Neural progenitor cell (in vitro differentiated cells): ENCODE measurements around the gene PRDX5. TPM values are rescaled to one million over a fixed set of nuclear protein-coding genes. Genes with fewer than 3 reads are reported as not detected.

Experiments
- DNase-seq: peaks from one replicate; pipeline ENCODE4 v3.0.0-alpha.2; 2016; ENCODE audit warnings: low spot score
- H2AFZ ChIP-seq: fragments of 200-600 bp; sonication (generic); replicated peaks from 2 replicates; pipeline ENCODE4 v1.6.1; 2016; ENCODE audit warnings: antibody characterized with exemption
- H3F3A ChIP-seq: fragments of 200-600 bp; sonication (generic); 2 replicates; pipeline ENCODE4 v1.6.1; 2016; ENCODE audit warnings: antibody characterized with exemption, low read depth
- H3K27ac ChIP-seq: fragments of 200-600 bp; sonication (generic); 2 replicates; pipeline ENCODE4 v1.5.1; 2016; ENCODE audit warnings: mild to moderate bottlenecking
- H3K27me3 ChIP-seq: fragments of 200-600 bp; sonication (generic); 2 replicates; pipeline ENCODE4 v1.6.1; 2016; ENCODE audit warnings: mild to moderate bottlenecking, moderate library complexity
- H3K36me3 ChIP-seq: fragments of 200-600 bp; sonication (generic); 2 replicates; pipeline ENCODE4 v1.5.1; 2016
- H3K4me1 ChIP-seq: fragments of 200-600 bp; sonication (generic); 2 replicates; pipeline ENCODE4 v1.6.1; 2016; ENCODE audit warnings: mixed run types
- H3K4me2 ChIP-seq: fragments of 200-600 bp; sonication (generic); 2 replicates; pipeline ENCODE4 v1.6.1; 2016
- H3K4me3 ChIP-seq: fragments of 200-600 bp; sonication (generic); 2 replicates; pipeline ENCODE4 v1.5.1; 2016
- H3K79me2 ChIP-seq: fragments of 200-600 bp; sonication (generic); 2 replicates; pipeline ENCODE4 v1.6.1; 2016; ENCODE audit warnings: low read depth
- H3K9ac ChIP-seq: fragments of 200-600 bp; sonication (generic); 2 replicates; pipeline ENCODE4 v1.6.1; 2016
- H3K9me3 ChIP-seq: fragments of 200-600 bp; sonication (generic); 2 replicates; pipeline ENCODE4 v1.5.1; 2016; ENCODE audit warnings: low read depth
- H4K20me1 ChIP-seq: fragments of 200-600 bp; sonication (generic); 2 replicates; pipeline ENCODE4 v1.6.1; 2016; ENCODE audit warnings: low read depth
- H3K27ac Mint-ChIP-seq: 3 replicates; pipeline ENCODE4 v1.8.0; 2021; ENCODE audit warnings: mixed read lengths
- H3K27me3 Mint-ChIP-seq: 2 replicates; pipeline ENCODE4 v1.8.0; 2022; ENCODE audit warnings: low read depth, mild to moderate bottlenecking, inconsistent platforms, moderate library complexity, mixed read lengths; ENCODE audit not compliant: insufficient read depth
- H3K36me3 Mint-ChIP-seq: 3 replicates; pipeline ENCODE4 v1.8.0; 2021; ENCODE audit warnings: mixed read lengths
- H3K4me1 Mint-ChIP-seq: 3 replicates; pipeline ENCODE4 v1.8.0; 2021; ENCODE audit warnings: mixed read lengths
- H3K4me3 Mint-ChIP-seq: 3 replicates; pipeline ENCODE4 v1.8.0; 2021; ENCODE audit warnings: mild to moderate bottlenecking, moderate library complexity, mixed read lengths
- H3K9me3 Mint-ChIP-seq: 3 replicates; pipeline ENCODE4 v1.8.0; 2020; ENCODE audit warnings: mixed read lengths
- EZH2 ChIP-seq: fragments of 200-600 bp; sonication (generic); IDR thresholded peaks from 2 replicates; pipeline ENCODE4 v1.6.1; 2017; ENCODE audit warnings: antibody characterized with exemption, mild to moderate bottlenecking, moderate library complexity
- EZH2phosphoT487 ChIP-seq: fragments of 200-600 bp; sonication (generic); IDR thresholded peaks from 2 replicates; pipeline ENCODE4 v1.6.1; 2017; ENCODE audit warnings: antibody characterized with exemption
- total RNA-seq: library from RNA; depleted of rRNA; stranded (reverse); fragments of >200 nt; gene quantifications from 2 replicates; pipeline ENCODE4 v1.2.3, GENCODE V29; 2015; ENCODE audit warnings: low replicate concordance
- TF ChIP-seq, protein P1 (sequence below): fragments of 200-600 bp; sonication (generic); IDR thresholded peaks from 2 replicates; pipeline ENCODE4 v1.5.1; 2017; ENCODE audit warnings: antibody characterized with exemption, mild to moderate bottlenecking

The PRDX5 gene
- total RNA-seq, 1 donor from 2014 or later, result 111 TPM

DNA sequence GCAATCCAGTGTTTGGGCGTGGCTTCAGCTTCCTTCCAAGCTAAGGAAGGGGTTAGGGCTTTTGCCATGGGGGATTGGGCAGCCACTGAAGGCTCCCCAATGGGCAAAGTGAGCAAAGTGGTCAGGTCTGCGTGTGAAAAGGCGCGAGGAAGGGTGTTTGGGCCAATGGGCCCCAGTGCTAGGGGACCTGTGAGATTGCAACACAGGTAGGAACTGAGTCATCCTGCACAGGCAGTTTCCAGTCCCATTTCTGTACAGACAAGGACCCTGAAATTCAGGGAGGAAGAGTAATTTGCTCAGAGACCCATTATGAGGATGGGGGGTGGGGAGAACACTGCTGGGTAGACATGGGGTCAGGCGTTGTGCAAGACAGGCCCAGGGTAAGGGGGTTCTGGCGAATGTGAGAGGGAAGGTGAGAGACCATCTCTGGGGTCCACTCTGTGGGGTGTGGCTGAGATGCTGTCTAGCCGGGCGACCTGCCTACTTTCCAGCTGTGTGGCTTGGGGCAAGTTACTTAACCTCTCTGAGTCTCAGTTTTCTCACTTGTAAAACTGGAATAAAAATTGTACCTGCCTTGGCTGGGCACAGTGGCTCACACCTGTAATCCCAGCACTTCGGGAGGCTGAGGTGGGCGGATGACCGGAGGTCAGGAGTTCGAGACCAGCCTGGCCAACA, 29.4 kb downstream of the PRDX5 start:
- Histone ChIP-seq H3F3A (peaks cover 6% of the 10 kb centered on the region), H3K4me3 (no peak overlapping the region), H3K4me2 (no peak overlapping the region), H3K9me3 (no peaks in the 10 kb centered on the region), H3K79me2 (no peaks in the 10 kb centered on the region), H3K9ac (no peak overlapping the region), H3K27ac (no peak overlapping the region), H3K4me1 (peaks cover 12% of the 10 kb centered on the region), H3K36me3 (no peaks in the 10 kb centered on the region), H3K27me3 (no peaks in the 10 kb centered on the region), H2AFZ (no peak overlapping the region), H4K20me1 (no peaks in the 10 kb centered on the region)
- no peak for DNase-seq
- Mint-ChIP-seq H3K9me3 (no peaks in the 10 kb centered on the region), H3K36me3 (no peaks in the 10 kb centered on the region), H3K4me1 (peaks cover 25% of the 10 kb centered on the region), H3K4me3 (peak overlapping the region; percentile 22), H3K27ac (peak overlapping the region; percentile 8), H3K27me3 (peaks cover 4% of the 10 kb centered on the region)
- no peak for TF ChIP-seq EZH2
- TF ChIP-seq, protein P1, sequence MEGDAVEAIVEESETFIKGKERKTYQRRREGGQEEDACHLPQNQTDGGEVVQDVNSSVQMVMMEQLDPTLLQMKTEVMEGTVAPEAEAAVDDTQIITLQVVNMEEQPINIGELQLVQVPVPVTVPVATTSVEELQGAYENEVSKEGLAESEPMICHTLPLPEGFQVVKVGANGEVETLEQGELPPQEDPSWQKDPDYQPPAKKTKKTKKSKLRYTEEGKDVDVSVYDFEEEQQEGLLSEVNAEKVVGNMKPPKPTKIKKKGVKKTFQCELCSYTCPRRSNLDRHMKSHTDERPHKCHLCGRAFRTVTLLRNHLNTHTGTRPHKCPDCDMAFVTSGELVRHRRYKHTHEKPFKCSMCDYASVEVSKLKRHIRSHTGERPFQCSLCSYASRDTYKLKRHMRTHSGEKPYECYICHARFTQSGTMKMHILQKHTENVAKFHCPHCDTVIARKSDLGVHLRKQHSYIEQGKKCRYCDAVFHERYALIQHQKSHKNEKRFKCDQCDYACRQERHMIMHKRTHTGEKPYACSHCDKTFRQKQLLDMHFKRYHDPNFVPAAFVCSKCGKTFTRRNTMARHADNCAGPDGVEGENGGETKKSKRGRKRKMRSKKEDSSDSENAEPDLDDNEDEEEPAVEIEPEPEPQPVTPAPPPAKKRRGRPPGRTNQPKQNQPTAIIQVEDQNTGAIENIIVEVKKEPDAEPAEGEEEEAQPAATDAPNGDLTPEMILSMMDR, result no peak
- no peak for TF ChIP-seq EZH2phosphoT487

DNA sequence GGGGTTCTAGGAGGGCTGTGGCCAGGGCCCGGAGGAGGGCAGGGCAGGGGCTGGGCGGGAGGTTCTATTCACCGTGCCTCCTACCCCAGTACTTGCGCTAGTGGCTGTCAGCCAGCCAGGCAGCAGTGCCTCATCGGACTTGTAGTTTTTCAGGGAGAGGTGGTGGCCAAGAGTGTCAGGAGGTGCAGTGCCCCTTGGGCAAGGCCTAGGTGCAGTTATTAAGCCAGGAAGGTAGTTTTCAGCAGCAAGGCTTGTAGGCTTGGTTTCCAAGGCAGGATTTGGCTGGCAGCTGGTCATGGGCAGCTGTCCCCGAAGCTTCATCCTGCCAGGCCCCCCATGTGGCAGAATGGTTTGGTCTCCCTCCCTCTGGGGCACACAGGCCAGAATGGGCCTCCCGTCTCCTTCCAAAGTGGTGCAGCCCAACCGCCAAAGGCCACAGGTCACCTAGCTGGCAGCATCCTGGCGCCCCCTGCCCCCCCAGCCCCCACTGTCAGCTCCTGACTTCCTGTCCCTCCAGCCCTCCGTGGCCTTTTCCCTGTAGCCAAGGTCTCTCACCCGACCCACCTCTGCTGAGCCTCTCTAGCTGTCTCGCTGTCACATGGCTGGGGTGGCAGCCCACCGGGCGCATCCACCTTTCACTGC, 30.6 kb downstream of the PRDX5 start:
- Histone ChIP-seq H3K79me2 (no peaks in the 10 kb centered on the region), H3K4me1 (peaks cover 7% of the 10 kb centered on the region), H3K4me3 (no peak overlapping the region), H3K9ac (no peak overlapping the region), H3K27ac (no peak overlapping the region), H3K27me3 (no peaks in the 10 kb centered on the region), H4K20me1 (no peaks in the 10 kb centered on the region), H3K9me3 (no peaks in the 10 kb centered on the region), H3K4me2 (no peak overlapping the region), H3F3A (peaks cover 3% of the 10 kb centered on the region), H2AFZ (no peak overlapping the region), H3K36me3 (no peaks in the 10 kb centered on the region)
- no peaks in the 10 kb centered on the region for H3K36me3 Mint-ChIP-seq
- no peak overlapping the region for H3K27ac Mint-ChIP-seq
- peaks cover 4% of the 10 kb centered on the region for H3K27me3 Mint-ChIP-seq
- H3K4me3 Mint-ChIP-seq, result no peak overlapping the region
- peak; percentile 40 for DNase-seq
- TF ChIP-seq EZH2phosphoT487, result no peak
- TF ChIP-seq, protein P1, result no peak
- TF ChIP-seq EZH2, result no peak
- peaks cover 25% of the 10 kb centered on the region for H3K4me1 Mint-ChIP-seq
- H3K9me3 Mint-ChIP-seq, result no peaks in the 10 kb centered on the region

DNA sequence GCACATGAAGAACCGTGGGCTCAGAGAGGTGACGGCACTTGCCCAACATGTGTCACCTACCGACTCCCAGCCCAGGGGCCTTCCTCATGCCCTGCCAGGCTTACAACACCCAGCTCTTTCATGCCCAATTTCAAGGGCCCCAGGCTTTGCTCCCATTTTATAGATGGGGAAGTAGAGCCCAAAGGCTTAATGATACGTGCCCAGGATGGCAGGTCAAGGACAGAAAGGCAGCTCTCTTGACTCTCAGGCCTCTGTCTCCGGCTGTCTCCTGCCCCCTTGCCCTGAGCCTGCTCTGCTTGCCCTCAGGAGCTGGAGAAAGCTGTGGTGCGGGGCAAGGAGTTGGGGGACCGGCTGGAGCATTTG, 31.1 kb downstream of the PRDX5 start:
- Histone ChIP-seq H3K4me2 (no peak overlapping the region), H3K79me2 (no peaks in the 10 kb centered on the region), H3K36me3 (no peaks in the 10 kb centered on the region), H3K27ac (no peak overlapping the region), H3K4me1 (peaks cover 7% of the 10 kb centered on the region), H3F3A (peaks cover 3% of the 10 kb centered on the region), H3K4me3 (no peak overlapping the region), H3K9me3 (no peaks in the 10 kb centered on the region), H2AFZ (no peak overlapping the region), H3K9ac (no peak overlapping the region), H4K20me1 (no peaks in the 10 kb centered on the region), H3K27me3 (no peaks in the 10 kb centered on the region)
- Mint-ChIP-seq H3K27ac (no peak overlapping the region), H3K4me3 (no peak overlapping the region), H3K36me3 (no peaks in the 10 kb centered on the region), H3K9me3 (no peaks in the 10 kb centered on the region), H3K27me3 (peaks cover 4% of the 10 kb centered on the region), H3K4me1 (peaks cover 25% of the 10 kb centered on the region)
- no peak for DNase-seq
- TF ChIP-seq, protein P1, result no peak
- TF ChIP-seq EZH2phosphoT487, result no peak
- TF ChIP-seq EZH2, result no peak
